ENCODE results near the gene ACO2. TPM values are rescaled to one million over a fixed set of nuclear protein-coding genes. Genes with fewer than 3 reads are reported as not detected.

ACO2 gene
- total and polyA plus RNA-seq, 11 donors: 375 to 1,146 (median 739) TPM

DNA sequence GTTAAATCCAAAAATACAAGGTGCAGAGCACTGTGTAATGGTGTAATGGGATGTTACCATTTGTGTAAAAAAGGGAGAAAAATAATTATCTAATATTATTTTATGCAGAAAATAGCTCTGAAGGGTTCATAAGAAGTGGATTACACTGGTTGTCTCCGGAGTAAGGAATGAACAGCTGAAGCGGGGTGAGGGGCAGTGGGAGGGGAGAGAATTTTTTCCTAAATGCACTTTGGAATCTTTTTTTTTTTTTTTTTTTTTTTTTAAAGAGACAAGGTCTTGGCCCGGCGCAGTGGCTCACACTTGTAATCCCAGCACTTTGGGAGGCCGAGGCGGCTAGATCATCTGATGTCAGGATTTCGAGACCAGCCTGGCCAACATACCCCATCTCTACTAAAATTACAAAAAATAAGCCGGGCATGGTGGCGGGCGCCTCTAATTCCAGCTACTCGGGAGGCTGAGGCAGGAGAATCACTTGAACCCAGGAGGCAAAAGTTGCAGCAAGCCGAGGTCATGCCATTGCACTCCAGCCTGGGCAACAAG is 82.1 kb downstream of the ACO2 start:
- no peak for ATAC-seq
- Histone ChIP-seq H3K9me3 (no peaks in the 10 kb centered on the region), H3K4me3 (no peak overlapping the region), H3K4me1 (peaks cover 0 to 12% (median 0%) of the 10 kb centered on the region in 12 donors), H3K27me3 (no peaks in the 10 kb centered on the region), H3K27ac (no peak overlapping the region), H3K36me3 (no peaks in the 10 kb centered on the region)
- no peak for TF ChIP-seq POLR2A (IDR thresholded peaks at IDR 0.05)
- TF ChIP-seq, protein P1, sequence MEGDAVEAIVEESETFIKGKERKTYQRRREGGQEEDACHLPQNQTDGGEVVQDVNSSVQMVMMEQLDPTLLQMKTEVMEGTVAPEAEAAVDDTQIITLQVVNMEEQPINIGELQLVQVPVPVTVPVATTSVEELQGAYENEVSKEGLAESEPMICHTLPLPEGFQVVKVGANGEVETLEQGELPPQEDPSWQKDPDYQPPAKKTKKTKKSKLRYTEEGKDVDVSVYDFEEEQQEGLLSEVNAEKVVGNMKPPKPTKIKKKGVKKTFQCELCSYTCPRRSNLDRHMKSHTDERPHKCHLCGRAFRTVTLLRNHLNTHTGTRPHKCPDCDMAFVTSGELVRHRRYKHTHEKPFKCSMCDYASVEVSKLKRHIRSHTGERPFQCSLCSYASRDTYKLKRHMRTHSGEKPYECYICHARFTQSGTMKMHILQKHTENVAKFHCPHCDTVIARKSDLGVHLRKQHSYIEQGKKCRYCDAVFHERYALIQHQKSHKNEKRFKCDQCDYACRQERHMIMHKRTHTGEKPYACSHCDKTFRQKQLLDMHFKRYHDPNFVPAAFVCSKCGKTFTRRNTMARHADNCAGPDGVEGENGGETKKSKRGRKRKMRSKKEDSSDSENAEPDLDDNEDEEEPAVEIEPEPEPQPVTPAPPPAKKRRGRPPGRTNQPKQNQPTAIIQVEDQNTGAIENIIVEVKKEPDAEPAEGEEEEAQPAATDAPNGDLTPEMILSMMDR (IDR thresholded peaks at IDR 0.05): no peak
- DNase-seq: no peak
- 85 to 90% (median 87%) methylated on average over 12 of the region's 12 CpGs for WGBS, 4 donors
- intact Hi-C loops (cut with DNase I): loop anchor here in 2 of 10 donors (5.0 to 10.0 kb wide), 2 partner anchors 36 to 54 kb away; partner anchors contain the start of gene PMM1 (in 1 of the 2)

DNA sequence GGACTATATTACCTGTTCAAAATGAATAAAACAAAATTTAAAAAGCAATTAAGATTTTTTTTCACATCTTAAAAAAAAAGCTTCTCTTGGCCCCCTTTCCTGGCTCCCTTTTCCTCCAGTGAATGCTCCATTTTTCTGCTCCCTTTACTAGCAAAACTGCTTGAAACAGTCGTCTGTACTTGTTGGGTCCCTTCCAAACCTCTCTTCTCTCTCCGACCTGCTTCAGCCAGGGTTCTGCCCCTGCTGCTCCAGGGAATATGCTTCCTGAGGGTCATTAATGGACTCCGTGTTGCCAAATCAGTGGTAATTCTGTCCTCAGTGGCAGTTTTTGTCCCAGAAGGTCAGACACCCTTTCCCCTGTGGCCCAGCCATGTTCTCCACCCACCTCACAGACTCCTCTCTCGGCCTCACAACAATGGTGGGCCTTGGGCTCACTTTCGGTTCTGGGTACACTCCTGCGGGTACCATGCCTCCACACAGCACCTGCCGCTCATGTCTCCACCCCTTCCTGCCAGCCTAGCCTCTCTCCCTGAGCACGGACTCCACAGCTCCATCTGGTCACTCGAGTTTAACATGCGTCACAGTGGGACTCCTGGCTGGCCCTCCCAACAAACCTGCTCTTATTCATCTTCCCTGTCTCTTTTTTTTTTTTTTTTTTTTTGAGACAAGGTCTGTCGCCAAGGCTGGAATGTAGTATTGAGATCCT is 83.1 kb downstream of the ACO2 start:
- H3K27me3 ChIP-seq: no peaks in the 10 kb centered on the region
- 67 to 81% (median 72%) methylated on average over 11 of the region's 11 CpGs for WGBS, 4 donors
- intact Hi-C loops (cut with DNase I): loop anchor here in 2 of 10 donors (5.0 to 10.0 kb wide), 2 partner anchors 35 to 53 kb away; partner anchors contain the start of gene PMM1 (in 1 of the 2)

DNA sequence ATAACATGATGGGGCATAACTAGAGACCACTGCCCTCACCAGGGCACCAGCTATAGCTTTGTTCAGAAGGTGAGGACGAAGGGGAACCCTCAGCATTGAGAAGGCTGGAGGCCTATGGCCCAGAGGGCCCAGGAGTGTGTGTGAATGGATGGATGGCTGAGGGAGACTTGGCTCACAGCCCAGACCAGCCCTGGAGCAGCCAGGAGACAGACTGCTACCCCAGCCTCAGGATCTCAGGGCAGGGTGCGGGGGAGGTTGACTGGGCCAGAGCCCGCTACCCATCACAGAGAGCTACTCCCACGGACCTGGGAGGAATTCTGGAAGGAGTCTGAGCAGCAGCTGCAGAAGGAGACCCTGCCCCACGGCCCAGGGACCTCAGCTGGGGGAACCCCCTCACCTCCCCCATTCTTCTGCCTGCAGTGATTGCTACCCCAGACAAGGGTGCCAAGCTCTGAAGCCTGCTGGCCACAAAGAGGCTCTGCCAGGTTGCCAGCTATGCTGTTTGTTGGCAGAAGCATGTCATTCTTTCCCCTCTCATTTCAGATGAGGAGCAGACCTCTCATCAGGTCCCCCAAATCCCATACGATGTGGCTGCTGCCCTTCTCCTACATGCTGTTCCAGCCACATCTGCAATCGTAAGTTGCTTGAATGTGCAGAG is 86.5 kb downstream of the ACO2 start:
- peaks cover 0 to 41% (median 16%) of the 10 kb centered on the region in 12 donors for H3K4me1 ChIP-seq
- no peak overlapping the region for H3K4me3 ChIP-seq
- DNase-seq (no peak), ATAC-seq (peak in 2 of 4 donors; percentile 17 to 25)
- H3K27me3 ChIP-seq: no peaks in the 10 kb centered on the region
- no peaks in the 10 kb centered on the region for H3K36me3 ChIP-seq
- intact Hi-C loops (cut with DNase I): loop anchor here in 1 of 10 donors (10.0 kb wide), 1 partner anchor 49 kb away; no protein-coding TSS in a partner anchor
- peak overlapping the region in 1 of 12 donors; percentile 22 for H3K27ac ChIP-seq
- WGBS, 4 donors: 44 to 72% (median 70%) methylated on average over 5 to 7 of the region's 7 CpGs
- TF ChIP-seq, protein P1 (IDR thresholded peaks at IDR 0.05): no peak
- TF ChIP-seq POLR2A (IDR thresholded peaks at IDR 0.05): no peak
- no peaks in the 10 kb centered on the region for H3K9me3 ChIP-seq

More for the DNA sequence above, 83.1 kb downstream of the ACO2 start:
- no peaks in the 10 kb centered on the region for H3K9me3 ChIP-seq
- H3K27ac ChIP-seq: no peak overlapping the region
- no peak overlapping the region for H3K4me3 ChIP-seq
- H3K36me3 ChIP-seq: no peaks in the 10 kb centered on the region
- TF ChIP-seq, protein P1 (IDR thresholded peaks at IDR 0.05): no peak
- TF ChIP-seq POLR2A (IDR thresholded peaks at IDR 0.05): no peak
- ATAC-seq (no peak), DNase-seq (no peak)
- peaks cover 0 to 17% (median 2%) of the 10 kb centered on the region in 12 donors for H3K4me1 ChIP-seq

DNA sequence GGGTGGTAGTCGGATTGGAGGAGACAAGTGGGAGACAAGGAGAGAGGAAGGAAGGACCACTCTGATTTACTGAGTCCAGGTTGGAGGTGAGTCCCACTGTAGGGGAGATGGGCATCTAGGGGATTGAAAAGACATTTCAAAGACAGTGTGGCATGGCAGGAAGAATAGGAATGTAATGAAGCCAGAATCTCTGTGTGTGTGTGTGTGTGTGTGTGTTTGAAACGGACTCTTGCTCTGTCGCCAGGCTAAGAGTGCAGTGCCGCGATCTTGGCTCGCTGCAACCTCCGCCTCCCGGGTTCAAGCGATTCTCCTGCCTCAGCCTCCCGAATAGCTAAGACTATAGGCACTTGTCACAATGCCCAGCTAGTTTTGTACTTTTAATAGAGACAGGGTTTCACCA is 87.6 kb downstream of the ACO2 start:
- intact Hi-C loops (cut with DNase I): loop anchor here in 1 of 10 donors (10.0 kb wide), 1 partner anchor 48 kb away; no protein-coding TSS in a partner anchor
- no peak overlapping the region for H3K4me3 ChIP-seq
- H3K4me1 ChIP-seq: peaks cover 0 to 43% (median 17%) of the 10 kb centered on the region in 12 donors
- no peak for TF ChIP-seq POLR2A (IDR thresholded peaks at IDR 0.05)
- TF ChIP-seq, protein P1 (IDR thresholded peaks at IDR 0.05): no peak
- peak overlapping the region in 7 of 12 donors; percentile 61 to 81 (median 74) for H3K27ac ChIP-seq
- DNase-seq (no peak), ATAC-seq (no peak)
- 83 to 92% (median 89%) methylated on average over 10 of the region's 10 CpGs for WGBS, 4 donors
- H3K9me3 ChIP-seq: no peaks in the 10 kb centered on the region
- H3K36me3 ChIP-seq: no peaks in the 10 kb centered on the region
- peaks cover 0 to 5% (median 0%) of the 10 kb centered on the region in 9 donors for H3K27me3 ChIP-seq
